ENCODE measurements around the gene DCXR. TPM values are rescaled to one million over a fixed set of nuclear protein-coding genes. Genes with fewer than 3 reads are reported as not detected.

DCXR gene
- total and polyA plus RNA-seq, 2 donors (not counting 1 experiment from before 2014, with no cell fraction given): 63.9 to 143 TPM

- Histone ChIP-seq H3K27ac (ENCODE audit: low read length in 2 of 2) (no peak overlapping the region), H3K9me3 (ENCODE audit: control extremely low read depth in 1 of 3, control insufficient read depth in 2 of 3, insufficient read depth in 1 of 3, low read length in 2 of 3) (no peaks in the 10 kb centered on the region), H3K79me2 (ENCODE audit: control insufficient read depth, insufficient read depth, low read length) (peaks cover 42% of the 10 kb centered on the region), H2AFZ (ENCODE audit: insufficient read depth, low read depth, low read length, poor library complexity, severe bottlenecking) (no peak overlapping the region), H3K27me3 (replicated peaks in 1 of 4; ENCODE audit: control extremely low read depth in 1 of 4, control insufficient read depth in 3 of 4, insufficient read depth in 4 of 4, low read length in 3 of 4) (no peaks in the 10 kb centered on the region), H3K4me2 (replicated peaks; ENCODE audit: low read depth, low read length, poor library complexity, severe bottlenecking) (no peak overlapping the region), H3K4me3 (ENCODE audit: control extremely low read depth in 1 of 5, extremely low read depth in 1 of 5, insufficient read depth in 1 of 5, low read depth in 2 of 5, low read length in 4 of 5) (no peak overlapping the region), H3K4me1 (ENCODE audit: control insufficient read depth in 2 of 2, insufficient read depth in 2 of 2, low read length in 2 of 2) (no peaks in the 10 kb centered on the region), H4K20me1 (ENCODE audit: control insufficient read depth, insufficient read depth, low read length, poor library complexity, severe bottlenecking) (peaks cover 32% of the 10 kb centered on the region), H3K36me3 (replicated peaks in 1 of 2; ENCODE audit: control extremely low read depth in 1 of 2, control insufficient read depth in 1 of 2, extremely low read depth in 1 of 2, insufficient read depth in 2 of 2, low read length in 1 of 2) (peaks cover 0 to 8% of the 10 kb centered on the region in 2 experiments), H3K9ac (ENCODE audit: low read length) (no peak overlapping the region)
- ChIA-PET CTCF (no interaction called here), POLR2A (no interaction called here)
- TF ChIP-seq CTCF (IDR thresholded peaks at IDR 0.05): no peak
- no peak for TF ChIP-seq EZH2 (IDR thresholded peaks at IDR 0.05; ENCODE audit: borderline replicate concordance, insufficient read depth, low read depth, low read length, poor library complexity, severe bottlenecking)
- Mint-ChIP-seq H3K4me1 (peaks cover 3% of the 10 kb centered on the region), H3K27ac (no peak overlapping the region), H3K27me3 (no peaks in the 10 kb centered on the region), H3K9me3 (ENCODE audit: insufficient read depth) (no peaks in the 10 kb centered on the region), H3K4me3 (no peak overlapping the region)
- intact Hi-C loops (cut with micrococcal nuclease): no loop called here
- 98% methylated on average over 25 of the region's 25 CpGs for WGBS (ENCODE audit: insufficient coverage)
- no peak for DNase-seq
- ATAC-seq (ENCODE audit: low read depth): no peak
Measured at GRCh38 chr17:81990836-81991683, 46.4 kb downstream of the DCXR start.

GRCh38 chr17:81987161-81987770 lies 50.2 kb downstream of the DCXR start:
- CTCF ChIA-PET: no interaction called here
- no peak for ATAC-seq (ENCODE audit: low read depth)
- Histone ChIP-seq H3K4me1 (ENCODE audit: control insufficient read depth in 2 of 2, insufficient read depth in 2 of 2, low read length in 2 of 2) (peaks cover 5 to 10% of the 10 kb centered on the region in 2 donors), H3K27me3 (replicated peaks in 1 of 4; ENCODE audit: control extremely low read depth in 1 of 4, control insufficient read depth in 3 of 4, insufficient read depth in 4 of 4, low read length in 3 of 4) (no peaks in the 10 kb centered on the region), H3K79me2 (ENCODE audit: control insufficient read depth, insufficient read depth, low read length) (peaks cover 63% of the 10 kb centered on the region), H3K36me3 (replicated peaks in 1 of 2; ENCODE audit: control extremely low read depth in 1 of 2, control insufficient read depth in 1 of 2, extremely low read depth in 1 of 2, insufficient read depth in 2 of 2, low read length in 1 of 2) (peaks cover 0 to 24% of the 10 kb centered on the region in 2 experiments), H4K20me1 (ENCODE audit: control insufficient read depth, insufficient read depth, low read length, poor library complexity, severe bottlenecking) (peaks cover 31% of the 10 kb centered on the region), H2AFZ (ENCODE audit: insufficient read depth, low read depth, low read length, poor library complexity, severe bottlenecking) (no peak overlapping the region), H3K9me3 (ENCODE audit: control extremely low read depth in 1 of 3, control insufficient read depth in 2 of 3, insufficient read depth in 1 of 3, low read length in 2 of 3) (peaks cover 0 to 7% (median 0%) of the 10 kb centered on the region in 3 donors), H3K9ac (ENCODE audit: low read length) (no peak overlapping the region), H3K27ac (ENCODE audit: low read length in 2 of 2) (no peak overlapping the region), H3K4me2 (replicated peaks; ENCODE audit: low read depth, low read length, poor library complexity, severe bottlenecking) (no peak overlapping the region), H3K4me3 (ENCODE audit: control extremely low read depth in 1 of 5, extremely low read depth in 1 of 5, insufficient read depth in 1 of 5, low read depth in 2 of 5, low read length in 4 of 5) (no peak overlapping the region)
- no peaks in the 10 kb centered on the region for H3K9me3 Mint-ChIP-seq (ENCODE audit: insufficient read depth)
- 98% methylated on average over 25 of the region's 26 CpGs for WGBS (ENCODE audit: insufficient coverage)
- H3K4me1 Mint-ChIP-seq: peaks cover 11% of the 10 kb centered on the region
- POLR2A ChIA-PET: interaction anchor here (0.7 kb wide), 1 partner anchor 164 kb away, joined by 5 read pairs; no protein-coding TSS in a partner anchor
- H3K27ac Mint-ChIP-seq: no peak overlapping the region
- intact Hi-C loops (cut with micrococcal nuclease): no loop called here
- no peaks in the 10 kb centered on the region for H3K27me3 Mint-ChIP-seq
- H3K4me3 Mint-ChIP-seq: no peak overlapping the region
- TF ChIP-seq EZH2 (IDR thresholded peaks at IDR 0.05; ENCODE audit: borderline replicate concordance, insufficient read depth, low read depth, low read length, poor library complexity, severe bottlenecking): no peak
- no peak for TF ChIP-seq CTCF (IDR thresholded peaks at IDR 0.05)
- DNase-seq: no peak

Measured in B cell (primary cell).